ENCODE measurements around the gene USP37. TPM values are rescaled to one million over a fixed set of nuclear protein-coding genes. Genes with fewer than 3 reads are reported as not detected.

The USP37 gene
- total and polyA plus RNA-seq, 2 of the 13 experiments (the other 11 are each of a cell fraction or from before 2014, with no cell fraction given): 6.5 to 30.6 TPM

DNA sequence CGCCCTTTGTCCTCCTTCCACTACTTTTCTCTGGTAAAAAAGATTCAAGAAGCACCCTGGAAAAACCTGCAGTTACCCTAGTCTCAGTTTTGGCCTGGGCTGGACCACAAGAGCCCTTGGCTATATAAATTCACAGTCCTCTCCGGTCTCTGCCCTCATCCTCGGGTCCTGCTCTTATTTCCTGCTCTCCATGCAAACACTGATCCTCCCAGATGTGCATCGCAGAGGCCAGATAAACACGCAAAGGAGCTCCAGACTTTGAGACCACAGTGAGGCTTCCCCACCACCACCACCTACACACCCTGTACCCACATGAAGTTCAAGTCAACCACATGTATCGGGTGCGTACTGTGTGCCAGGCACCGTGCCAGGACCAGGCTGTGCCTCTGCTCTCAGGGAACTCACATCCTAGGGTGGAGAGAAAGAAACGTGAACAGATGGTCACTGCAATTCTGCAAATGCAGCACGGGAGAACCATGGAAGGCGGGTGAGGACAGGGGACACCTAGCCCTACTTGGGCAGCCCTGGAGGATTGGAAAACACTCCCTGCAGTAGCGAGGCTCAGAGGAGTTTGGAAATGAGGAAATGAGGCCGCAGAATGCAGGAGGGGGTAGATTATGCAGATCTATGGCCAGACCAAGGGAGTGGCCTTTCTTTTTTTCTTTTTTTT is 161.1 kb downstream of the USP37 start (continued):
- TF ChIP-seq, protein P1, sequence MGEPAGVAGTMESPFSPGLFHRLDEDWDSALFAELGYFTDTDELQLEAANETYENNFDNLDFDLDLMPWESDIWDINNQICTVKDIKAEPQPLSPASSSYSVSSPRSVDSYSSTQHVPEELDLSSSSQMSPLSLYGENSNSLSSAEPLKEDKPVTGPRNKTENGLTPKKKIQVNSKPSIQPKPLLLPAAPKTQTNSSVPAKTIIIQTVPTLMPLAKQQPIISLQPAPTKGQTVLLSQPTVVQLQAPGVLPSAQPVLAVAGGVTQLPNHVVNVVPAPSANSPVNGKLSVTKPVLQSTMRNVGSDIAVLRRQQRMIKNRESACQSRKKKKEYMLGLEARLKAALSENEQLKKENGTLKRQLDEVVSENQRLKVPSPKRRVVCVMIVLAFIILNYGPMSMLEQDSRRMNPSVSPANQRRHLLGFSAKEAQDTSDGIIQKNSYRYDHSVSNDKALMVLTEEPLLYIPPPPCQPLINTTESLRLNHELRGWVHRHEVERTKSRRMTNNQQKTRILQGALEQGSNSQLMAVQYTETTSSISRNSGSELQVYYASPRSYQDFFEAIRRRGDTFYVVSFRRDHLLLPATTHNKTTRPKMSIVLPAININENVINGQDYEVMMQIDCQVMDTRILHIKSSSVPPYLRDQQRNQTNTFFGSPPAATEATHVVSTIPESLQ (CRISPR knock-in tag; conservative IDR thresholded peaks at IDR 0.05): no peak
- no peak for TF ChIP-seq ZNF670 (CRISPR knock-in tag; IDR thresholded peaks at IDR 0.05; ENCODE audit: borderline replicate concordance)
- TF ChIP-seq, protein P2, sequence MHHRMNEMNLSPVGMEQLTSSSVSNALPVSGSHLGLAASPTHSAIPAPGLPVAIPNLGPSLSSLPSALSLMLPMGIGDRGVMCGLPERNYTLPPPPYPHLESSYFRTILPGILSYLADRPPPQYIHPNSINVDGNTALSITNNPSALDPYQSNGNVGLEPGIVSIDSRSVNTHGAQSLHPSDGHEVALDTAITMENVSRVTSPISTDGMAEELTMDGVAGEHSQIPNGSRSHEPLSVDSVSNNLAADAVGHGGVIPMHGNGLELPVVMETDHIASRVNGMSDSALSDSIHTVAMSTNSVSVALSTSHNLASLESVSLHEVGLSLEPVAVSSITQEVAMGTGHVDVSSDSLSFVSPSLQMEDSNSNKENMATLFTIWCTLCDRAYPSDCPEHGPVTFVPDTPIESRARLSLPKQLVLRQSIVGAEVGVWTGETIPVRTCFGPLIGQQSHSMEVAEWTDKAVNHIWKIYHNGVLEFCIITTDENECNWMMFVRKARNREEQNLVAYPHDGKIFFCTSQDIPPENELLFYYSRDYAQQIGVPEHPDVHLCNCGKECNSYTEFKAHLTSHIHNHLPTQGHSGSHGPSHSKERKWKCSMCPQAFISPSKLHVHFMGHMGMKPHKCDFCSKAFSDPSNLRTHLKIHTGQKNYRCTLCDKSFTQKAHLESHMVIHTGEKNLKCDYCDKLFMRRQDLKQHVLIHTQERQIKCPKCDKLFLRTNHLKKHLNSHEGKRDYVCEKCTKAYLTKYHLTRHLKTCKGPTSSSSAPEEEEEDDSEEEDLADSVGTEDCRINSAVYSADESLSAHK (CRISPR knock-in tag; IDR thresholded peaks at IDR 0.05; ENCODE audit: borderline replicate concordance): no peak
- no peak for TF ChIP-seq NR1H2 (CRISPR knock-in tag; IDR thresholded peaks at IDR 0.05; ENCODE audit: borderline replicate concordance, low read depth)
- TF ChIP-seq HCFC1 (IDR thresholded peaks at IDR 0.05; ENCODE audit: low read depth, low read length): no peak
- no peak for TF ChIP-seq JUN (CRISPR knock-in tag; IDR thresholded peaks at IDR 0.05)
- no peak for TF ChIP-seq ZKSCAN5 (CRISPR knock-in tag; IDR thresholded peaks at IDR 0.05)
- 0 out of 2 replicates have a peak, but pooled peaks have one; percentile 75 for TF ChIP-seq ZNF678 (CRISPR knock-in tag; IDR thresholded peaks at IDR 0.05)
- no peak for TF ChIP-seq CEBPG (CRISPR knock-in tag; IDR thresholded peaks at IDR 0.05)
- TF ChIP-seq ZC3H13 (CRISPR knock-in tag; IDR thresholded peaks at IDR 0.05): no peak
- TF ChIP-seq, protein P3, sequence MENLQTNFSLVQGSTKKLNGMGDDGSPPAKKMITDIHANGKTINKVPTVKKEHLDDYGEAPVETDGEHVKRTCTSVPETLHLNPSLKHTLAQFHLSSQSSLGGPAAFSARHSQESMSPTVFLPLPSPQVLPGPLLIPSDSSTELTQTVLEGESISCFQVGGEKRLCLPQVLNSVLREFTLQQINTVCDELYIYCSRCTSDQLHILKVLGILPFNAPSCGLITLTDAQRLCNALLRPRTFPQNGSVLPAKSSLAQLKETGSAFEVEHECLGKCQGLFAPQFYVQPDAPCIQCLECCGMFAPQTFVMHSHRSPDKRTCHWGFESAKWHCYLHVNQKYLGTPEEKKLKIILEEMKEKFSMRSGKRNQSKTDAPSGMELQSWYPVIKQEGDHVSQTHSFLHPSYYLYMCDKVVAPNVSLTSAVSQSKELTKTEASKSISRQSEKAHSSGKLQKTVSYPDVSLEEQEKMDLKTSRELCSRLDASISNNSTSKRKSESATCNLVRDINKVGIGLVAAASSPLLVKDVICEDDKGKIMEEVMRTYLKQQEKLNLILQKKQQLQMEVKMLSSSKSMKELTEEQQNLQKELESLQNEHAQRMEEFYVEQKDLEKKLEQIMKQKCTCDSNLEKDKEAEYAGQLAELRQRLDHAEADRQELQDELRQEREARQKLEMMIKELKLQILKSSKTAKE (CRISPR knock-in tag; IDR thresholded peaks at IDR 0.05; ENCODE audit: borderline replicate concordance): 0 out of 2 replicates have a peak, but pooled peaks have one; percentile 26
- peak; percentile 62; the same call in 1 of the 2 replicates for TF ChIP-seq ZNF337 (CRISPR knock-in tag; IDR thresholded peaks at IDR 0.05; ENCODE audit: borderline replicate concordance, low read depth)
- TF ChIP-seq FOXK2 (IDR thresholded peaks at IDR 0.05): no peak
- TF ChIP-seq ETV5 (CRISPR knock-in tag; IDR thresholded peaks at IDR 0.05; ENCODE audit: borderline replicate concordance): no peak
- TF ChIP-seq ZNF124 (CRISPR knock-in tag; IDR thresholded peaks at IDR 0.05): no peak
- TF ChIP-seq, protein P4, sequence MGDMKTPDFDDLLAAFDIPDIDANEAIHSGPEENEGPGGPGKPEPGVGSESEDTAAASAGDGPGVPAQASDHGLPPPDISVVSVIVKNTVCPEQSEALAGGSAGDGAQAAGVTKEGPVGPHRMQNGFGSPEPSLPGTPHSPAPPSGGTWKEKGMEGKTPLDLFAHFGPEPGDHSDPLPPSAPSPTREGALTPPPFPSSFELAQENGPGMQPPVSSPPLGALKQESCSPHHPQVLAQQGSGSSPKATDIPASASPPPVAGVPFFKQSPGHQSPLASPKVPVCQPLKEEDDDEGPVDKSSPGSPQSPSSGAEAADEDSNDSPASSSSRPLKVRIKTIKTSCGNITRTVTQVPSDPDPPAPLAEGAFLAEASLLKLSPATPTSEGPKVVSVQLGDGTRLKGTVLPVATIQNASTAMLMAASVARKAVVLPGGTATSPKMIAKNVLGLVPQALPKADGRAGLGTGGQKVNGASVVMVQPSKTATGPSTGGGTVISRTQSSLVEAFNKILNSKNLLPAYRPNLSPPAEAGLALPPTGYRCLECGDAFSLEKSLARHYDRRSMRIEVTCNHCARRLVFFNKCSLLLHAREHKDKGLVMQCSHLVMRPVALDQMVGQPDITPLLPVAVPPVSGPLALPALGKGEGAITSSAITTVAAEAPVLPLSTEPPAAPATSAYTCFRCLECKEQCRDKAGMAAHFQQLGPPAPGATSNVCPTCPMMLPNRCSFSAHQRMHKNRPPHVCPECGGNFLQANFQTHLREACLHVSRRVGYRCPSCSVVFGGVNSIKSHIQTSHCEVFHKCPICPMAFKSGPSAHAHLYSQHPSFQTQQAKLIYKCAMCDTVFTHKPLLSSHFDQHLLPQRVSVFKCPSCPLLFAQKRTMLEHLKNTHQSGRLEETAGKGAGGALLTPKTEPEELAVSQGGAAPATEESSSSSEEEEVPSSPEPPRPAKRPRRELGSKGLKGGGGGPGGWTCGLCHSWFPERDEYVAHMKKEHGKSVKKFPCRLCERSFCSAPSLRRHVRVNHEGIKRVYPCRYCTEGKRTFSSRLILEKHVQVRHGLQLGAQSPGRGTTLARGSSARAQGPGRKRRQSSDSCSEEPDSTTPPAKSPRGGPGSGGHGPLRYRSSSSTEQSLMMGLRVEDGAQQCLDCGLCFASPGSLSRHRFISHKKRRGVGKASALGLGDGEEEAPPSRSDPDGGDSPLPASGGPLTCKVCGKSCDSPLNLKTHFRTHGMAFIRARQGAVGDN (CRISPR knock-in tag; IDR thresholded peaks at IDR 0.05): 0 out of 2 replicates have a peak, but pooled peaks have one; percentile 16
- 0 out of 2 replicates have a peak, but pooled peaks have one; percentile 86 for TF ChIP-seq ZNF598 (CRISPR knock-in tag; IDR thresholded peaks at IDR 0.05; ENCODE audit: borderline replicate concordance)
- no peak for TF ChIP-seq BRD4 (CRISPR knock-in tag; IDR thresholded peaks at IDR 0.05)

Data from HepG2 (cell line).